GM12801 (cell line): ENCODE measurements around the gene AKAP6.

Experiments used
- TF ChIP-seq, protein P1 (sequence below): IDR thresholded peaks from one replicate; pipeline ENCODE4 v1.5.1; 2011; ENCODE audit warnings: control low read depth; ENCODE audit not compliant: insufficient read length; ENCODE audit errors: extremely low read depth

The AKAP6 gene

DNA sequence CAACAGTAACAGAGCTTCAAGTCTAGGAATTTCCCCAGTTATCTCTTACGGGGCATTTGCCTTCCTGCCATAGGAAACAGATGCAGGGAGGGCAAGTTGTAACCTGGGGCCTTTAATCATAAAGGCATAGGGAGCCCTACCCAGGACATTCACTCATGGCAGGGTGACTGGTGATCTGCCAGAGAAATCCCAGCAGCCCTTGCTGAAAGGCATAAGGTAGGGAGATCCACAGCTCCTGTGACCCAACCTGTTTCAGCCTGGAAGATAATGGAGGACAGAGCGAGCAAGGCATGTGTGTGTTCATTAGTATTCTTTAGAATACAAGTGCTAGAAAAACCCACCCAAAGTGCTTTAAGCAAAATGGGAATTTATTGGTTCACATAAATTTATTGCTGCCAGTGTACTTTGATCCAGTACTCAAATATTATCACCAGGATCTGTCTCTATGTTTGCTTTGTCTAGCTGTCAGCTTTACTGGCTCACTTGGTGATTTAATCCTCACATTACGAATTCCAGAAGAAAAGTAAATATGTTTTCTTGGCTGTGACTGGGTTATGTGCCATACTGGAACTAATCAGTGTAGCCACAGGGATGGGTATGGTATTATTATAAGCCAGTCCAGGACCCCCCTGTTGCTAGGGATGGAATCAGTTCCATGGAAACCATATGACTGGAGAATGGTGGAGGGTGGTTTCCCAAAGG is 21.1 kb upstream of the AKAP6 start:
- TF ChIP-seq, protein P1, sequence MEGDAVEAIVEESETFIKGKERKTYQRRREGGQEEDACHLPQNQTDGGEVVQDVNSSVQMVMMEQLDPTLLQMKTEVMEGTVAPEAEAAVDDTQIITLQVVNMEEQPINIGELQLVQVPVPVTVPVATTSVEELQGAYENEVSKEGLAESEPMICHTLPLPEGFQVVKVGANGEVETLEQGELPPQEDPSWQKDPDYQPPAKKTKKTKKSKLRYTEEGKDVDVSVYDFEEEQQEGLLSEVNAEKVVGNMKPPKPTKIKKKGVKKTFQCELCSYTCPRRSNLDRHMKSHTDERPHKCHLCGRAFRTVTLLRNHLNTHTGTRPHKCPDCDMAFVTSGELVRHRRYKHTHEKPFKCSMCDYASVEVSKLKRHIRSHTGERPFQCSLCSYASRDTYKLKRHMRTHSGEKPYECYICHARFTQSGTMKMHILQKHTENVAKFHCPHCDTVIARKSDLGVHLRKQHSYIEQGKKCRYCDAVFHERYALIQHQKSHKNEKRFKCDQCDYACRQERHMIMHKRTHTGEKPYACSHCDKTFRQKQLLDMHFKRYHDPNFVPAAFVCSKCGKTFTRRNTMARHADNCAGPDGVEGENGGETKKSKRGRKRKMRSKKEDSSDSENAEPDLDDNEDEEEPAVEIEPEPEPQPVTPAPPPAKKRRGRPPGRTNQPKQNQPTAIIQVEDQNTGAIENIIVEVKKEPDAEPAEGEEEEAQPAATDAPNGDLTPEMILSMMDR = no peak

DNA sequence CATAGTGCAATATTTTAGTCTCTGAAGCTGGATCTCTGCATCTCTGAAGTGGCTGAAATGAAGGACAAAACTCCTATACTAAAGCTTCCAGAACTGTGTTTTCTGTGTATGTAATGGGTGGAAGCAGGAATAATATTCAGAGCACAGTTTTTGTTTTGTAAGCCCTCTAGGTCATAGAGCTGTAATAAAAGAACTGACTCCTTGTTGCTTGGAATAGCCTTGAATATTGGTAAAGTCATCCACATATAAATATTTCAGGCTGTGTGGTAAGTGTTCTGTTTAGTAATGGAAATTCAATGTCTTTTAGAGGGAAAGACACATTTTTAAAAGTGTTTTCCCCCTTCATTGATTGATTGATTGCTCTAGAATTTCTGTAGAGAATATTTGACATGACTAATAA is 18.2 kb upstream of the AKAP6 start:
- TF ChIP-seq, protein P1 = no peak

DNA sequence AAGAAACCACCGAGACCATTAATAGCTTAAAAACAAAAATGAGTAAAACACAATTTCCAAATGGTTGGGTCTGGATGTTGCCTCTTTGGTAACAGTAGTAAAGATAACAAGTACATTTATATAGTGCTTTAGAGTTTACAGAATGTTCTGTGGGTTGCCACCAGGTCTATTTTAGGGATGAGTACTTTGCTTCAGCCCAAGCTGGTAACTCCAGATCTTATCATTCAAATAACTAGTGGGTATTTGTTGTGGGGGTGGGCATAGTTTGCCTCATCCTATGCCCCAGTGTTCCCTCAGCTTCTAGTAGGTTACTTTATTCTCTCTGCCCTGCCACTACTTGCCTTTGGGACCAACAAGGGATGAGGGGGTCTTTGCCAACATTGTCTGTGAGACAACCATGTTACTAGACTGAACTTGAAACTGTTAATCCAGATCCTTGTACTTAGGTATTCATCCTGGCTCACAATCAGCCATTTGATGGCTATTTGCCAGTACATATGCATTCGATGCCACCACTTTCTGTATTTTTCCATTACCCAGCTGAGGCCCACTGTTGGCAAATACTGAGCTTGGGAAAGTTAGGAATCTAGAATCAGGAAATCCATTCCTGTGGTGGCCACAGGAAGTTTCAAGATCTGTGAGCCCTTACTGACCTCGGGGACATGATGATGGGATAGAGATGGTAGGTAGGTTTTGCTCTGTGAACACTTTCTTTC is 17.6 kb upstream of the AKAP6 start:
- TF ChIP-seq, protein P1 = no peak

DNA sequence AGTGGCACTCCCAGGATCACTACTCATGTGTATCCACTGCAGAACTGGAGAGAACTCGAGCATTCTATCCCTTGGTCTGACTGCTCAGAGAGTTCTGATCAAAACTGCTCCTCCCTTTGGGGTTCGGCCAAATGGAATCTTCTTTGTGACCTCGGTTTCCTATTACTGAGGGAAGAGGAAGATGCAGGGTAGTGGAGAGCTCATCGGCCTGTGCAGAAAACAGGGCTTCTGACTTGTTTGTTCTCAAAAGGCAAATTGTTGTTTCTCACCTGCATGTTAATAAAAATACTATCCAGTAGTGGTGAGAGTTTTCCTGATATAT is 17.1 kb upstream of the AKAP6 start:
- TF ChIP-seq, protein P1 = no peak

DNA sequence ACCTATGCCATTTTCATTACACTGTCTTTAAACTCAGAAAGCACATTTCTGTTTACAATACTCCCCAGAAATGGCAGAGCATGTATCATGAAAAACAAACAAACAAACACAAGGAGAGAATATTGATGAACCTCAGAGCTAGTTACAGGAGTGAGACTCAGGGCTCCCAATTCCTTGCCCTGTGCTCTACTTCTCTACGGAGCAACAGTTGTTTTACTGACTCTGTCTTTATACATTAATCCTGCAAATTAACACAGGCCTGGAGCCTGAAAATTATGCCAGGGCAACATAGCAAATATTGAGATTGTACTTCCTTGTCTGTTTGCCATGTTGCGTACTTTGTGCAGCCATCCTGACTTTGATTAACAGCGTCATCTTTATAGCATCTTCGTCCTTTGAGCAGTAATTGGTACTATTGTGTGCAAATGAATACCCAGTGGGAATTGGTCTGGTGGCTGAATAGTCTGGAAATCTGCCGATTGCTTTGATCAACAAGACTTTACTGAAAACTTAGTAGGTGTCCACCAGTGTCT is 15.2 kb upstream of the AKAP6 start:
- TF ChIP-seq, protein P1 = no peak

DNA sequence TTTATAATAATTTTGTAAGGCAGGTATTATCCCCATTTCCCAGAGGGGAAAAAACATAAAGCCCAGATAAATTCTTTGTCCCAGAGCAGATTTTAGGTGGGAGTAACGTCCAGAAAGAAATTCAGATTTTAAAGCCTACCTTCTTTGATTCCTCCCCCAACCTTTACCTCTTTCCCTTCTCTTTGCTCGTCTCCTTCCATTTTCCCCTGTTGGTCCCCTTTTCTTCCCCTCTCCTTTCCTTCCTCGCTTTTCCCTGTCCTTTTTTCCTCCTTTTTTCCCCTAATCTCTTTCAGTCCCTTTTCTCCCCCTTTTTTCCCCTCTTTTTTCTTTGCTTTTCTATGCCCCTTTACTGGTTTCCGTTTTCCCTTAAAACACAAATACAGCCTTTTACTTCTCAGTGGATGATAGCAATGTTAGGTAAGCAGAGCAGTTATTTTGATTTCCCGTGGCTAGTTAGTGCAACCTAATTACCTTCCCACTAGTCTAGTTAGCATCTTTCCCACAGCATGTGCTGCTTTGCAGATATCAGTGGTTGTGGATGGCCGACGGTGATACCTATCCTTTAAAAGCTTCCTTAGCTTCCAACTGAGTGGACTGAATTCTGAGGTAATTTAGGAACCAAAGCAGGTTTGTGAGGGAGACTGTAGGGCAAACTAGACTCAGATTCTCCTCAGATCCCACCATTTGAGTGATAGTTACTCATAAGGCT is 10.9 kb upstream of the AKAP6 start:
- TF ChIP-seq, protein P1 = no peak

DNA sequence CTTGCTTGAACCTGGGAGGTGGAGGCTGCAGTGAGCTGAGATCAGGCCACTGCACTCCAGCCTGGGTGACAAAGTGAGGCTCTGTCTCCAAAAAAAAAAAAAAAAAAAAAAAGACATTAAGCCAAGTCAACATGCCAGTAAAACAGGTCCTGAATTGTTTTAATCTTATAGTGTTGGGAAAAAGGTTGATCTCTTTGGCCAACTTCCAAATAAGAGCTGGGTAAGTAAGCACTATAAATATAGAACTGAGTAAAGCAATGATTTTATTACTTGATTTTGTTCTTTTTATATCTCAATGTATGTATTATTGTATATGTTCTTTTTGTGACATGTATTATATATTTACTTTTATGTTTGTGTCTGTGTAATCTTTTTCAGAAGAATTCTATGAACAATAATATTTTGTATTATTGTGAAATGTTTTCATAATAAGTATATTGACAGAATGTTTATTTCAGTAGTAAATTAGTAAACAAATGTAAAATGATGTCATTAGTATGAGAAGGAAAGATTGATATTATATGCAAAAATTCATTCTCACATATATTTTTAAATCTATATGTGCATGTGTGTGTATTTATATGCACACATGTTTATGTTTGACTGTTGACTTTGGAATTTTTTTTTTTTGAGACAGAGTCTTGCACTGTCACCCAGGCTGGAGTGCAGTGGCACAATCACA is 9.6 kb upstream of the AKAP6 start:
- TF ChIP-seq, protein P1 = no peak
